Breast epithelium (tissue), 4 donors: ENCODE results near the gene CNOT11. TPM values are rescaled to one million over a fixed set of nuclear protein-coding genes. Genes with fewer than 3 reads are reported as not detected.

ENCODE experiments used
- DNase-seq, 2 donors: peaks; one replicate each; pipeline ENCODE4 v3.0.0-alpha.2; 2019; ENCODE audit warnings: low spot score in 2 of 2
- H3K27ac ChIP-seq, 2 donors: fragments of 200-600 bp; sonication (generic) in 1 of 2; one replicate each; pipeline ENCODE4 v1.5.1; 2016 to 2019; ENCODE audit warnings: mild to moderate bottlenecking in 1 of 2
- H3K27me3 ChIP-seq, 2 donors: fragments of 200-600 bp; sonication (generic) in 1 of 2; one replicate each; pipeline versions ENCODE4 v1.5.1 to v1.6.0; 2017 to 2019; ENCODE audit warnings: control low read depth in 1 of 2, mild to moderate bottlenecking in 1 of 2
- H3K36me3 ChIP-seq: fragments of 200-600 bp; one replicate; pipeline ENCODE4 v1.5.1; 2019
- H3K4me1 ChIP-seq, 2 donors: fragments of 200-600 bp; sonication (generic); one replicate each; pipeline ENCODE4 v1.5.1; 2016 to 2019; ENCODE audit warnings: control low read depth in 1 of 2
- H3K4me3 ChIP-seq, 3 donors: fragments of 200-600 bp; sonication (generic); 1 replicate in 2 of 3; 2 replicates in 1 of 3; pipeline ENCODE4 v1.5.1; 2016 to 2019; ENCODE audit warnings: mild to moderate bottlenecking in 3 of 3, moderate library complexity in 2 of 3
- H3K9me3 ChIP-seq, 2 donors: fragments of 200-600 bp; sonication (generic) in 1 of 2; one replicate each; pipeline ENCODE4 v1.5.1; 2016 to 2019; ENCODE audit warnings: control low read depth in 1 of 2
- POLR2A ChIP-seq: fragments of 450-650 bp; IDR thresholded peaks from one replicate; pipeline ENCODE4 v1.6.1; 2016; ENCODE audit warnings: antibody characterized with exemption, mild to moderate bottlenecking, moderate library complexity
- POLR2AphosphoS5 ChIP-seq, 3 donors: sonication (generic); formaldehyde crosslinking; IDR thresholded peaks; one replicate each; pipeline ENCODE4 v1.6.1; 2017; ENCODE audit warnings: antibody characterized with exemption in 3 of 3
- intact Hi-C: fragments of 100-400 bp; cut with DNase I; formaldehyde crosslinking; loops from one replicate; pipeline ENCODE4 v1.15.1; 2023; ENCODE audit warnings: low total_unique reads
- total RNA-seq, 3 donors: library from RNA; depleted of rRNA; stranded (reverse); fragments of >200 nt; gene quantifications; one replicate each; pipeline ENCODE4 v1.1.0, GENCODE V29; 2016
- TF ChIP-seq, protein P1 (sequence below), 3 donors: fragments of 450-650 bp; IDR thresholded peaks; one replicate each; pipeline ENCODE4 v1.5.1; 2016 to 2017; ENCODE audit warnings: antibody characterized with exemption in 3 of 3, mild to moderate bottlenecking in 3 of 3, moderate library complexity in 3 of 3

Gene CNOT11
- total RNA-seq, 3 donors from 2014 or later = 19.2 to 33.1 (median 23.9) TPM

DNA sequence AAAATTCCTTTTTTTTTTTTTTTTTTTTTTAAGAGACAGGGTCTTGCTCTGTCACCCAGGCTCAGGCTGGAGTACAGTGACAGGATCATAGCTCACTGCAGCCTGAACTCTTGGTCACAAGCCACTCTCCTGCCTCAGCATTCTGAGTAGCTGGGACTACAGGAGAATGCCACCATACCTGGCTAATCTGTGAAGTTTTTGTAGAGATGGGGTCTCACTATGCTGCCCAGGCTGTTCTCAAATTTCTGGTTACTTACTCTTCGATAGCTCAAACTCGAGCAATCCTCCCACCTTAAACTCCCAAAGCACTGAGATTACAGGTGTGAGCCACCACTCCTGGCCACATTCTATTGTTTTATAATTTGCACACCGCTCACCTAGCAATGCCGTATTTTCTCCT, 28.8 kb downstream of the CNOT11 start:
- TF ChIP-seq POLR2A = no peak
- TF ChIP-seq, protein P1, sequence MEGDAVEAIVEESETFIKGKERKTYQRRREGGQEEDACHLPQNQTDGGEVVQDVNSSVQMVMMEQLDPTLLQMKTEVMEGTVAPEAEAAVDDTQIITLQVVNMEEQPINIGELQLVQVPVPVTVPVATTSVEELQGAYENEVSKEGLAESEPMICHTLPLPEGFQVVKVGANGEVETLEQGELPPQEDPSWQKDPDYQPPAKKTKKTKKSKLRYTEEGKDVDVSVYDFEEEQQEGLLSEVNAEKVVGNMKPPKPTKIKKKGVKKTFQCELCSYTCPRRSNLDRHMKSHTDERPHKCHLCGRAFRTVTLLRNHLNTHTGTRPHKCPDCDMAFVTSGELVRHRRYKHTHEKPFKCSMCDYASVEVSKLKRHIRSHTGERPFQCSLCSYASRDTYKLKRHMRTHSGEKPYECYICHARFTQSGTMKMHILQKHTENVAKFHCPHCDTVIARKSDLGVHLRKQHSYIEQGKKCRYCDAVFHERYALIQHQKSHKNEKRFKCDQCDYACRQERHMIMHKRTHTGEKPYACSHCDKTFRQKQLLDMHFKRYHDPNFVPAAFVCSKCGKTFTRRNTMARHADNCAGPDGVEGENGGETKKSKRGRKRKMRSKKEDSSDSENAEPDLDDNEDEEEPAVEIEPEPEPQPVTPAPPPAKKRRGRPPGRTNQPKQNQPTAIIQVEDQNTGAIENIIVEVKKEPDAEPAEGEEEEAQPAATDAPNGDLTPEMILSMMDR (IDR thresholded peaks at IDR 0.05) = no peak
- no peak for TF ChIP-seq POLR2AphosphoS5 (IDR thresholded peaks at IDR 0.05)
- Histone ChIP-seq H3K4me3 (no peak overlapping the region), H3K9me3 (no peaks in the 10 kb centered on the region), H3K27ac (no peak overlapping the region), H3K36me3 (peaks cover 23% of the 10 kb centered on the region), H3K27me3 (no peaks in the 10 kb centered on the region), H3K4me1 (no peaks in the 10 kb centered on the region)
- intact Hi-C loops = no loop called here
- no peak for DNase-seq

GRCh38 chr2:101282980-101283379, 30.3 kb downstream of the CNOT11 start:
- TF ChIP-seq, protein P1 (IDR thresholded peaks at IDR 0.05) = no peak
- no peak for TF ChIP-seq POLR2A
- no peak for TF ChIP-seq POLR2AphosphoS5 (IDR thresholded peaks at IDR 0.05)
- no peaks in the 10 kb centered on the region for H3K27me3 ChIP-seq
- peaks cover 23% of the 10 kb centered on the region for H3K36me3 ChIP-seq
- no peaks in the 10 kb centered on the region for H3K4me1 ChIP-seq
- DNase-seq = no peak
- no peak overlapping the region for H3K4me3 ChIP-seq
- no peak overlapping the region for H3K27ac ChIP-seq
- intact Hi-C loops = no loop called here
- H3K9me3 ChIP-seq = no peaks in the 10 kb centered on the region

DNA sequence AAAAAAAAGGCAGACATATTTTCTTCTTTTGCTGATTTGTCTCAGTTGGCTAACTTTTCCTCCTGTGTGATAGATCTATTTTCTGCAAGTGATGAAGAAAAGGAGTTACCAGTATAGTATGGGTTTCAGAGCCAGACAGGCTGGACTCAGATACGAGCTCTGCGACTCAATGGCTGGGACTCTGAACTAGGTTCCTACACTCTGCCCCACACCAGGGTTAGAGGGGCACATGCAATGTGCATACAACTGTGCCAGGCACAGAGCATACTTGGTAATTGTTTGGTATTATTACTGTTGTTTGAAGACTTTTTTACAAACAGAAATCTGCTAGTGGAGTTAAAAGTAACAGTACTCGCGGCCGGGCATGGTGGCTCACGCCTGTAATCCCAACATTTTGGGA, 34.0 kb downstream of the CNOT11 start:
- H3K36me3 ChIP-seq = peaks cover 21% of the 10 kb centered on the region

GRCh38 chr2:101287303-101287702, 34.6 kb downstream of the CNOT11 start:
- H3K4me3 ChIP-seq = no peak overlapping the region
- no peaks in the 10 kb centered on the region for H3K4me1 ChIP-seq
- intact Hi-C loops = no loop called here
- peaks cover 16% of the 10 kb centered on the region for H3K36me3 ChIP-seq
- DNase-seq = no peak
- H3K9me3 ChIP-seq = no peaks in the 10 kb centered on the region
- TF ChIP-seq POLR2A (no peak), POLR2AphosphoS5 (IDR thresholded peaks at IDR 0.05) (no peak)
- TF ChIP-seq, protein P1 (IDR thresholded peaks at IDR 0.05) = no peak
- H3K27ac ChIP-seq = no peak overlapping the region
- no peaks in the 10 kb centered on the region for H3K27me3 ChIP-seq

More for the DNA sequence above, 34.0 kb downstream of the CNOT11 start:
- Histone ChIP-seq H3K27me3 (no peaks in the 10 kb centered on the region), H3K27ac (no peak overlapping the region), H3K4me3 (no peak overlapping the region), H3K4me1 (no peaks in the 10 kb centered on the region), H3K9me3 (no peaks in the 10 kb centered on the region)
- TF ChIP-seq, protein P1 (IDR thresholded peaks at IDR 0.05) = no peak
- no peak for TF ChIP-seq POLR2A
- no peak for TF ChIP-seq POLR2AphosphoS5 (IDR thresholded peaks at IDR 0.05)
- no peak for DNase-seq
- intact Hi-C loops = no loop called here

- Histone ChIP-seq H3K36me3 (no peaks in the 10 kb centered on the region), H3K27ac (no peak overlapping the region), H3K9me3 (no peaks in the 10 kb centered on the region), H3K27me3 (no peaks in the 10 kb centered on the region), H3K4me1 (no peaks in the 10 kb centered on the region), H3K4me3 (no peak overlapping the region)
- intact Hi-C loops = no loop called here
- TF ChIP-seq, protein P1 (IDR thresholded peaks at IDR 0.05) = no peak
- TF ChIP-seq POLR2AphosphoS5 (IDR thresholded peaks at IDR 0.05) (no peak), POLR2A (no peak)
- no peak for DNase-seq
Measured at GRCh38 chr2:101290711-101291110, 38.0 kb downstream of the CNOT11 start.
